KMS-11 (cell line): Measurements from ENCODE around the gene PLA2G12B.

Source experiments
- H2AFZ ChIP-seq: fragments of 200-600 bp; sonication (generic); 2 replicates; pipeline ENCODE4 v1.6.1; 2016; ENCODE audit warnings: antibody characterized with exemption, mixed run types, low read depth
- H3K27ac ChIP-seq: fragments of 200-600 bp; sonication (generic); 2 replicates; pipeline ENCODE4 v1.6.1; 2016; ENCODE audit warnings: mild to moderate bottlenecking, mixed run types
- H3K27me3 ChIP-seq: fragments of 200-600 bp; sonication (generic); 2 replicates; pipeline ENCODE4 v1.6.1; 2017; ENCODE audit warnings: mild to moderate bottlenecking, low read depth, mixed run types, moderate library complexity; ENCODE audit not compliant: insufficient read depth
- H3K36me3 ChIP-seq: fragments of 200-600 bp; sonication (generic); 2 replicates; pipeline ENCODE4 v1.6.1; 2017; ENCODE audit warnings: mild to moderate bottlenecking, mixed run types; ENCODE audit not compliant: insufficient read depth
- H3K4me1 ChIP-seq: fragments of 200-600 bp; sonication (generic); 2 replicates; pipeline ENCODE4 v1.6.1; 2016; ENCODE audit warnings: mild to moderate bottlenecking, low read depth, mixed run types; ENCODE audit not compliant: poor library complexity, severe bottlenecking
- H3K4me2 ChIP-seq: fragments of 200-600 bp; sonication (generic); 2 replicates; pipeline ENCODE4 v1.7.0; 2016; ENCODE audit warnings: mild to moderate bottlenecking, mixed run types
- H3K4me3 ChIP-seq: fragments of 200-600 bp; sonication (generic); IDR thresholded peaks from 2 replicates; pipeline ENCODE4 v1.6.1; 2017; ENCODE audit warnings: low read depth, low read length, mixed read lengths; ENCODE audit not compliant: insufficient read depth
- H3K79me2 ChIP-seq: fragments of 200-600 bp; sonication (generic); 2 replicates; pipeline ENCODE4 v1.6.1; 2016; ENCODE audit warnings: low read depth, mixed run types; ENCODE audit not compliant: insufficient read depth
- H3K9ac ChIP-seq: fragments of 200-600 bp; sonication (generic); 2 replicates; pipeline ENCODE4 v1.6.1; 2016; ENCODE audit warnings: mild to moderate bottlenecking, mixed run types
- H4K20me1 ChIP-seq: fragments of 200-600 bp; sonication (generic); 2 replicates; pipeline ENCODE4 v1.6.1; 2016; ENCODE audit warnings: mild to moderate bottlenecking, mixed run types; ENCODE audit not compliant: insufficient read depth
- CTCF ChIP-seq: fragments of 200-600 bp; sonication (generic); conservative IDR thresholded peaks from 2 replicates; pipeline ENCODE4 v1.6.1; 2017; ENCODE audit warnings: low read depth, mild to moderate bottlenecking, antibody characterized with exemption, low read length, moderate library complexity, mixed read lengths

The PLA2G12B gene

GRCh38 chr10:72930276-72930675, 24.3 kb downstream of the PLA2G12B start:
- Histone ChIP-seq H3K4me2 (no peak overlapping the region), H3K4me1 (no peaks in the 10 kb centered on the region), H3K27me3 (no peaks in the 10 kb centered on the region), H4K20me1 (no peaks in the 10 kb centered on the region), H2AFZ (no peak overlapping the region), H3K9ac (no peak overlapping the region), H3K27ac (no peak overlapping the region), H3K79me2 (no peaks in the 10 kb centered on the region), H3K36me3 (no peaks in the 10 kb centered on the region), H3K4me3 (no peak overlapping the region)
- TF ChIP-seq CTCF = no peak

GRCh38 chr10:72928798-72929197, 25.8 kb downstream of the PLA2G12B start:
- no peaks in the 10 kb centered on the region for H4K20me1 ChIP-seq
- H3K4me3 ChIP-seq = no peak overlapping the region
- no peak overlapping the region for H2AFZ ChIP-seq
- H3K4me1 ChIP-seq = no peaks in the 10 kb centered on the region
- H3K27ac ChIP-seq = no peak overlapping the region
- TF ChIP-seq CTCF = no peak
- H3K9ac ChIP-seq = no peak overlapping the region
- H3K79me2 ChIP-seq = no peaks in the 10 kb centered on the region
- H3K27me3 ChIP-seq = no peaks in the 10 kb centered on the region
- H3K4me2 ChIP-seq = no peak overlapping the region
- H3K36me3 ChIP-seq = no peaks in the 10 kb centered on the region

GRCh38 chr10:72927485-72927884, 27.1 kb downstream of the PLA2G12B start:
- H3K4me3 ChIP-seq = no peak overlapping the region
- no peak overlapping the region for H2AFZ ChIP-seq
- H4K20me1 ChIP-seq = no peaks in the 10 kb centered on the region
- H3K4me1 ChIP-seq = no peaks in the 10 kb centered on the region
- H3K27ac ChIP-seq = no peak overlapping the region
- no peaks in the 10 kb centered on the region for H3K27me3 ChIP-seq
- H3K36me3 ChIP-seq = no peaks in the 10 kb centered on the region
- TF ChIP-seq CTCF = no peak
- H3K79me2 ChIP-seq = no peaks in the 10 kb centered on the region
- H3K9ac ChIP-seq = no peak overlapping the region
- H3K4me2 ChIP-seq = no peak overlapping the region

- TF ChIP-seq CTCF = no peak
Measured at GRCh38 chr10:72925951-72926465, 28.6 kb downstream of the PLA2G12B start.

More at GRCh38 chr10:72925951-72926465, 28.6 kb downstream of the PLA2G12B start:
- H3K27me3 ChIP-seq = no peaks in the 10 kb centered on the region
- H3K9ac ChIP-seq = no peak overlapping the region
- H2AFZ ChIP-seq = no peak overlapping the region
- no peaks in the 10 kb centered on the region for H3K36me3 ChIP-seq
- H3K4me1 ChIP-seq = no peaks in the 10 kb centered on the region
- H3K79me2 ChIP-seq = no peaks in the 10 kb centered on the region
- no peak overlapping the region for H3K4me2 ChIP-seq
- no peaks in the 10 kb centered on the region for H4K20me1 ChIP-seq
- no peak overlapping the region for H3K4me3 ChIP-seq
- H3K27ac ChIP-seq = no peak overlapping the region
